ENCODE measurements around the gene DNAH1. TPM values are rescaled to one million over a fixed set of nuclear protein-coding genes. Genes with fewer than 3 reads are reported as not detected.

DNAH1 gene
- total RNA-seq, 1 donor from 2014 or later = 9.6 TPM

DNA sequence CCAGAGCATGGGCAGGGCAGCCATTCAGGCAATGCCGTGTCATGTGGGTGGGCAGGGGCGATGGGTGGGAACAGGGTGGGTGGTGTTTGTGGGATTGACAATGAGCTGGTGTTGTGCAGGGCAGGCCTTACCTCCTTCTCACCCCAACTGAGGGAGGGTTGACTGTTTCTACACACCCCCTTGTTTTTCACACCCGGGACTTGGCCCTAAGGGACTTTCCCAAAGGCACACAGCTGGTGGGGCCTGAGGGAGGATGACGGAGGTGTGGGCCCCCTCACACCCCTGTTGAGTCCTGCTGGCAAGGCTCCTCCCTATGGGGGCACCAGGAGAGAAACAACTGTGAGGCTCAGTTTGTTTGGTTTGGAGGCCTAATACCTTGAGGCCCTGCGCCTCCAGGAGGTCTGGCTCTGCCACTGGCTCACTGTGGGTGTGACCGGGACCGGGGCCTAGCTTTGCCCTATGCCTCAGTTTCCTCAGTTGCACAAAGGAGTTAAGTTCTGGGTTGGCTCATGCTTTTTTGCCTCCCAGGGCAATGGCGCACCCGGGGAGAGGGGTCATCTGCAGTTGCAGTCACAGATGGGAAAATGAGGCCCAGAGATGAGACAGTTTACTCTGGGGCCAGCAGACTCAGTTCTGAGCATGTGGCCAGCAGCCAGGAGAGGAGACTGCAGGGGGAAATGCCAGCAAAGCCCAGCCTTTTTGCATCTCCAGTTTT is 5.1 kb upstream of the DNAH1 start:
- no peak for ATAC-seq
- DNase-seq (ENCODE audit: low spot score) = no peak

DNA sequence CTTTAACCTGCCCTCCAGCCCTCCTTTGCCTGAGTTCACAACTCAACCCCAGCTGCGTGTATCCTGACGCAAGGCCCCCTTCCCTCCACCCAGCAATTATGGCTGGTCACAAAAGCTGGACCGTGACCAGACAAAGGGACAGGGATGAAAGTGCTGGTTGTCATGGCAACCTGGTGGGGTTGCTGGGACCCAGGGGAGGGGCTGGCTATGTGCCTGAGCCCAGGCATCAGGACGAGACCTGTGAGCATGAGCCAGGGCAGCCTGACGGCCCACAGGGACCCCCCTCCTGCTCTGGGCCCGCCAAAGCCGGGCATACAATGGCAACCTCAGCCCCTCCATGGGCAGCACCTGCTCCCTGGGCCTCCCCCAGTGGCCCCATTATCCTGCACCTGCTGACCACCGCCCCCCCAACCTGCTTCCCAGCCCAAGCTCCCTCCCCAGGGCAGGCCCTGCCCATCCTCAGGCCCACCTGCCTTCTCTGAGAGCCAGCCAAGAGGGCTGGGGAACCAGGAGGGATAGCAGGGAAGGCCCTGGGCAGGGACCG is 4.5 kb upstream of the DNAH1 start:
- ATAC-seq (no peak), DNase-seq (ENCODE audit: low spot score) (no peak)

DNA sequence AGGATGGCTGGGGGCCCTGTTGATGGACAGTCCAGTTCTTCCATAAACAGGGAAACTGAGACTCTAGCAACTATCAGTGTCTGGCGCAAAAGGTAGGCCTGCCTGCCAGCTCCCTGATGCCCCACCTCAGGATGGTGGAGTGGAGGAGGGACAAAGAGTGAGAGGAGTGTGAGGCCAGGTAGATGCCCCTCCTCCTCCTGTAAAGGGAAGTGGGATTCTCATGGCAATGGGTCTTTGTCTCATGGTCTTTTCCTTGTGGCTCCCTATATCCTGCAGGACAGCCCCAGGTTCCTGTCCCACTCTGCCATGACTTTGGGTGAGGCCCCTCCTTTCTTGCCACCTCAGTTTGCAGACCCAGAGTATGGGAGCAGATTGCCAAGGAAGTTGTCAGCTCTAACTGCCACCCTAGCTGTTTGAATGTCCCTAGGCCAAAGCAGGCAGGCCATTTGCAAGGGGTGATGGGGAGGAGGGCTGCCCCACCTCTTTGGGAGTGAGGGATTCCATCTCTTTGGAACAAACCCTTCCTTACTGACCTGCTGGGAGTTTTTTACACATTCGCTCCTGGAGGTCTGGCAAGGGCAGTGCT is 2.8 kb upstream of the DNAH1 start:
- no peak for DNase-seq (ENCODE audit: low spot score)
- no peak for ATAC-seq

- DNase-seq (ENCODE audit: low spot score) = no peak
- ATAC-seq = peak; percentile 35
Measured at GRCh38 chr3:52313774-52314188, 2.3 kb upstream of the DNAH1 start.

- DNase-seq (ENCODE audit: low spot score) (no peak), ATAC-seq (no peak)
Measured at GRCh38 chr3:52314489-52314888, 1.6 kb upstream of the DNAH1 start.

- no peak for DNase-seq (ENCODE audit: low spot score)
Measured at GRCh38 chr3:52315006-52315405, 1.1 kb upstream of the DNAH1 start.

GRCh38 chr3:52317208-52318000 is 1.3 kb downstream of the DNAH1 start:
- ATAC-seq (peak; percentile 38), DNase-seq (ENCODE audit: low spot score) (no peak)

More at GRCh38 chr3:52315006-52315405, 1.1 kb upstream of the DNAH1 start:
- ATAC-seq = no peak

DNA sequence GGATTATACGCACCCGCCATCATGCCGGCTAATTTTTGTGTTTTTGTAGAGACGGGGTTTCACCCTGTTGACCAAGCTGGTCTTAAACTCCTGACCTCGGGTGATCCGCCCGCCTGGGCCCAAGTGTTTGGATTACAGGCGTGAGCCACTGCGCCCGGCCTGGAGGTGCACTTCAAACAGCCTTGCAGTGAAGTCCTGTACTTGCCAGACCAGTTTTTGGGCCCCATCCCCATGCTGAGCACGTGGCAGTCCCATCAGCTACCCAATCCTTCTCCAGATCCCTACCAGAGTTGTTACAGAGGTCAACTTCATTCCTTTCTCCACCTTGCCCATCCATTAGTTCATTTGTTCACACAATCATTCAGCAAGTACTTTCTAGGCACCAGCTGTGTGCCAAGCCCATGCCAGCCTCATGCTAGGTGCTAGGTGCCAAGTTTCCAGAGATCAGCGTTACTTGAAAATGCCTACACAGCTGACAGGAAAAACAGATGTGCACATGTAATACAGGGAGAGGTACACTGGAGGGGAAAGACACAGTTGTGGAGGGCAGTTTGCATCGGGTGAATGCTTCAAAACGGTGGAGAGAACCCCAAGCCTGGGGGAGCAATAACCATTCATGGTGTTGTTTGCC is 2.2 kb downstream of the DNAH1 start:
- no peak for ATAC-seq
- no peak for DNase-seq (ENCODE audit: low spot score)

GRCh38 chr3:52319921-52320595 is 3.9 kb downstream of the DNAH1 start:
- DNase-seq (ENCODE audit: low spot score) = no peak
- no peak for ATAC-seq

DNA sequence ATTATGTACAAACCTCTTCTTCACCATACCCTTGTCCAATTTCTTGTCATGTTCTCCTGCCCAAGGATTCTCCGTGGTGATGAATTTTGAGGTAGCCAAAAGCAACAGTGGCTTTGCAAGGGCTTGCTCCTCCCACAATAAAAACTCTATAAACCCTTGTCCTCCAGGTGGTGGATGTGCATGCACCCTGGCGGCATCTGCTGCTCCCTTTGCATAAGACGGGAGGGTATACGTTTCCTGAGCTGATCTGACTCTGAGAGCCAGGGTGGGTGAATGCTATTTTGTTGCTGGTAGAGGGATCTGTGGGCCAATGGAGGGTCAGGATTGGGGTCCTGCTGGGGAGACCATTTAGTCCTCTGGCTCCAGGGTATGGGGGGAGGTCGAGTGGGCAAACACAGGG is 5.4 kb downstream of the DNAH1 start:
- no peak for DNase-seq (ENCODE audit: low spot score)
- ATAC-seq = no peak

GRCh38 chr3:52322466-52322865 is 6.3 kb downstream of the DNAH1 start:
- ATAC-seq = no peak

GRCh38 chr3:52323526-52324295 is 7.6 kb downstream of the DNAH1 start:
- ATAC-seq (peak; percentile 62), DNase-seq (ENCODE audit: low spot score) (no peak)

More at GRCh38 chr3:52322466-52322865, 6.3 kb downstream of the DNAH1 start:
- no peak for DNase-seq (ENCODE audit: low spot score)

DNA sequence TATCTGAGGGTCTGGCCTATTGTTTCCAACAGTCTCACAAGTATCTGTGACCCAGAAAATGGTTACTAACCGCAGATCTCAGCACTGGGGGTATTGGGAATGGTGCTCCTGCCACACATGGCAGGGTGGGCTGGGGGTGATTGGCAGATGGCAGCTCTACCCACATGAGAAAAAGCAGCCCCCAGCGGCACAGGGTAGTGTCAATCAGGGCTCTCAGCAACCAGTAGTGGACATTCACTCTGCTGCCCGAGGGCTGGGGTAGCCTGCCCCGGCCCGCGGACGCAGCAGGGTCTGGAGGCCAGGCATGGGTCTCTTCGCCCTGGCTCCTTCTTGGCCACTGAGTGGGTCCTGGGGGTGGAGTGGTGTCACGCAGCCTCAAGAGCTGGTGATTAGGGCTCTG is 8.6 kb downstream of the DNAH1 start:
- DNase-seq (ENCODE audit: low spot score) = no peak

GRCh38 chr3:52325686-52326085 is 9.6 kb downstream of the DNAH1 start:
- no peak for DNase-seq (ENCODE audit: low spot score)
- ATAC-seq = no peak

More for the DNA sequence above, 8.6 kb downstream of the DNAH1 start:
- no peak for ATAC-seq

DNA sequence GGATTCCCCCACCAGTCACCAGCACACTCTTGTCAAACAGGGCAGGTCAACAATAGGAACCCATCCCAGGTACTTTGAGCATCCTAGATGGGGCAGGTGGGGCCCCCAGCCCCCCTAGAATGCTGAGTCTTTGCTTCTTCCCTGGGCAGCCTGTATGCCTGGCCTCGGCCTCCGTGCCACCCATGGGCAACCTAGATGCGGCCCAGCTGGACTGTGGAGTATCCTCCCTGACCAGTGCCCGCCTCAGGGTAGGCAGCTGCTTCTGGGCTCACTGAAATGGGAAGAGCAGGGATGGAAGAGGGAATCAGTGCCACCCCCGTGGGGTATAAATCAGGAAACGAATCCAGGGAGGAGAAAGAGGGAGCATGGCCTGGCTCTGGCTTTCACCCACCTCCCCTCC is 10.9 kb downstream of the DNAH1 start:
- DNase-seq (ENCODE audit: low spot score) (no peak), ATAC-seq (no peak)

- ATAC-seq = peak; percentile 79
- peak; percentile 76 for DNase-seq (ENCODE audit: low spot score)
Measured at GRCh38 chr3:52327486-52328290, 11.6 kb downstream of the DNAH1 start.

- ATAC-seq (no peak), DNase-seq (ENCODE audit: low spot score) (no peak)
Measured at GRCh38 chr3:52328536-52329080, 12.5 kb downstream of the DNAH1 start.

DNA sequence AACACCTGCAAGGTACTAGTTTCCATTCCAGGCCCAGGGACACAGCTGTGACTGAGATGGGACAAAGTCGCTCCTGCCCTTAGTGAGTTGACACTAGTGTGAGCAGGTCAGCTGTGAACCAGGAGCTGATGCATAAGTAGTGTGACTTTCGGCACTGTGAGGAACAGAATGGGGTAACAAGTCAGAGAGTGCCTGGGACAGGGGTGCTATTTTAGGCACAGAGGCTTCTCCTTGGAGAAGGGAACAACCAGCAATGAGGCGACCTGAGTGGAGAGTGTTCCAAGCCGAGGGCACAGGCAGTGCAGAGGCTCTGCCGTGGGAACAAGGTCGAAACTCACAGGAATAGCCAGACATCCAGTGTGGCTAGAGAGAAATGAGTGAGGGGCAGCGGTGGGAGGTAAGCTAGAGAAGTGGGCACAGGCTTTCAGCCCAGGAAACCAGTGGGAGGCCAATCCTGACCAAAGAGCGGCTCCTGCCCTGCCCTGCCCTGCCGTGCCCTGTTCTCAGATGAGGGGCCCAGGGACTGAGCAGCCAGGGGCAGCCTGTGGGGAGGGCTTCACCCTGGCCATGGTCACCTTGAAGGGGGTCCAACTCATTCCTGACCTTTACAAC is 14.2 kb downstream of the DNAH1 start:
- ATAC-seq = no peak
- no peak for DNase-seq (ENCODE audit: low spot score)
